Stimulated activated CD4-positive, alpha-beta T cell treated with anti-CD3 and anti-CD28 coated beads, Interleukin-12 subunit alpha, Interleukin-12 subunit beta, amount 100 ng/mL, for 4 hours (primary cell): ENCODE results near the gene ATP2C2.
"Not testable (repeated sequence)": the region's sequence is repeated elsewhere in the genome, so short reads cannot be mapped to it uniquely, and the experiment has no call there.

ENCODE experiments used
- DNase-seq: peaks from one replicate; pipeline ENCODE4 v3.0.0-alpha.2; 2020

The ATP2C2 gene

GRCh38 chr16:84398701-84399100 is 30.4 kb downstream of the ATP2C2 start:
- DNase-seq, result no peak

DNA sequence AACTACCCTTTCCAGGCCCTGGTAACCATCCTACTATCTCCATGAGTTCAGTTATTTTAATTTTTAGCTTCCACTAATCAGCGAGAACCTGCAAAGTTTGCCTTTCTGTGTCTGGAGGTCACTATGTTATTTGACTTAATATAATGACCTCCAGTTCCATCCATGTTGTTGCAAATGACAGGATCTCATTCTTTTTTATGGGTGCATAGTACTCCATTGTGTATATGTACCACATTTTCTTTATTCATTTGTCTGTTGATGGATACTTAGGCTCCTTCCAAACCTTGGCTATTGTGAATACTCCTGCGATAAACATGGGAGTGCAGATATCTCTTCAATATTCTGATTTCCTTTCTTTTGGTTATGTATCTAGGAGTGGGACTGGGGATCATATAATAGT is 31.6 kb downstream of the ATP2C2 start:
- not testable (repeated sequence) for DNase-seq

GRCh38 chr16:84403435-84403834 is 35.1 kb downstream of the ATP2C2 start:
- not testable (repeated sequence) for DNase-seq

- DNase-seq, result no peak
These were observed 36.0 kb downstream of the ATP2C2 start for GRCh38 chr16:84404324-84404723.

DNA sequence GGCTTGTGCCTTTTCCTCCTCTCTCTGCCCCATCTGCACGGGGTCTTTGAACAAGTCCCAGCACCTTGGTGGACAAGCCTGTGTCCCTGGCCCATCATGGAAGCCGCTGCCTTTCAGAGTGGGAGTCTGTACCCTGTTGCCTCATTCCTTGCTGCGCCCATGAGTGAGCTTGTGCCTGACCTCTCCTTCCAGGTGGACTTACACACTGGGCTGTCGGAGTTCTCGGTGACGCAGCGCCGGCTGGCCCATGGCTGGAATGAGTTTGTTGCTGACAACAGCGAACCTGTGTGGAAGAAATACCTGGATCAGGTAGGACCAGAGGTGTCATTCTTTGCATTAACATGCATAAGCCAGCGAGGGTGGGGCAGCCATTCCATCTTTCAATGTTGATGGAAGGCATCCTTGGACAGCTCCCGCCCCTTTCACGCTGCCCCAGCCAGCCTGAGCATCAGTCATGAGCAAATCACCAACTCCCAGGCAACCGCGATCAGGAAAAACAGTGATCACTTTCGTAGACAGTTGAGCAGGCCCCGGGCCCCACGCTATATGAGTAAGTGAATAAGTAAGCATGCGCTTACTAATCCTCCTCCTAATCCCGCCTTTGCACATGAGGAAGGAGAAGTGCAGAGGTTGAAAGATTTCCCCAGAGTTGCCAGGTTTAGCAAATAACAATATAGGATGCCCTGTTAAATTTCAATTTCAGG is 36.8 kb downstream of the ATP2C2 start:
- DNase-seq, result no peak

- no peak for DNase-seq
These were observed 37.9 kb downstream of the ATP2C2 start for GRCh38 chr16:84406006-84406963.

DNA sequence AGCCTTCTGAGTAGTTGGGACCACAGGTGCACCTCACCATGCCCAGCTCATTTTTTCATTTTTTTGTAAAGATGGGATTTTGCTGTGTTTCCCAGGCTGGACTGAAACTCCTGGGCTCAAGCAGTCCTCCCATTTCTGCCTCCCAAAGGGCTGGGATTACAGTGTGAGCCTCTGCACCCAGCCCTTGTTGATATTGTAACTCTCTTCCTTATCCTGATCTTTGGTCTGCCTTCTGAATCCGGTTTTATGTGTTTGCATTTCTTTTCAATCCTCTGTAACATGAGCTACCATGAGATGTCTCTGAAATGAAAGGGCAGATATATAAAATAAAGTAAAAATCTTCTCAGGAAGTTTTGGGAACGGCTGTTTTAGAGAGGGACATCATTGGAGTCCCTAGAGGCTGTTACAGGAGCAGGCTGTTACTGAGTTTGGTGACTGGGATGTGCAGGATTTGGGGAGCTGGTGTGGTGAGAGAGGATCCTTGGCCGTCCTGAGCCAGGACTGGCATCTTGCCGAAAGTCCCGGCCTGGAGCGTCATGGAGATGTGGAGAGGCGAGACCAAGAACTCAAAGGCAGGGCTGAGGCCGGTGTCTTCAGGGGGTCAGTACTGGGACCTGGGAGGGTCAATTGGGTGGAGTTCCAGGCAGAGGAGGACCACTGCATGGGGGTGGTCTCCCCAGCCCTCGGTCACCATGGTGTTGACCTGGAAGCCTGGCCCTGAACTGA is 39.4 kb downstream of the ATP2C2 start:
- no peak for DNase-seq

DNA sequence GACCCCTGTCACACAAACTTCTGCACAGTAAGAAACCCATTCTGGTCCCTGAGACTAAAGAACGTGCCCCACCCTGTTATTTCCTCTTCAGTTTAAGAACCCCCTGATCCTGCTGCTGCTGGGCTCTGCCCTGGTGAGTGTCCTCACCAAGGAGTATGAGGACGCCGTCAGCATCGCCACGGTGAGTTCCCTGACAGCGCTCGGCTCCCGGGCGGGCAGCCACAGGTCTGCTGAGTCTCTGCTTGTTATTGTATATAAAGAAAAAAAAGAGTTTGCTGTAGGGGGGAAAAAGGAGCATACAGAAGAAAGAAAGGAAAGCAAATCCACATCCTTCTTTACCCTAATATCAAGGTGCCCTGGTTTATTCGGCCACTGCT is 40.0 kb downstream of the ATP2C2 start:
- DNase-seq, result no peak

DNA sequence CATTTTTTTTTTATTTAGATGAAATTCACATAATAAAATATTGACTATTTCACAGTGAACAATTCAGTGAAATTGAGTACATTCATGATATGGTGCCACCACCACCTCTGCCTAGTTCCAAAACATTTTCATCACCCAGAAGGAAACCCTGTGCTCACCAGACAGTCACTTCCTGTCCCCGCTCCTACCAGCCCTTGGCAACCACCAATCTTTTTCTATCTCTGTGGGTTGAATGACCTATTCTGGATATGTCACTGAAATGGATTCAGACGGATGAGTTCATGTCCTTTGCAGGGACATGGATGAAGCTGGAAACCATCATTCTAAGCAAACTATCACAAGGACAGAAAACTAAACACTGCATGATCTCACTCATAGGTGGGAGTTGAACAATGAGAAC is 40.5 kb downstream of the ATP2C2 start:
- no peak for DNase-seq

DNA sequence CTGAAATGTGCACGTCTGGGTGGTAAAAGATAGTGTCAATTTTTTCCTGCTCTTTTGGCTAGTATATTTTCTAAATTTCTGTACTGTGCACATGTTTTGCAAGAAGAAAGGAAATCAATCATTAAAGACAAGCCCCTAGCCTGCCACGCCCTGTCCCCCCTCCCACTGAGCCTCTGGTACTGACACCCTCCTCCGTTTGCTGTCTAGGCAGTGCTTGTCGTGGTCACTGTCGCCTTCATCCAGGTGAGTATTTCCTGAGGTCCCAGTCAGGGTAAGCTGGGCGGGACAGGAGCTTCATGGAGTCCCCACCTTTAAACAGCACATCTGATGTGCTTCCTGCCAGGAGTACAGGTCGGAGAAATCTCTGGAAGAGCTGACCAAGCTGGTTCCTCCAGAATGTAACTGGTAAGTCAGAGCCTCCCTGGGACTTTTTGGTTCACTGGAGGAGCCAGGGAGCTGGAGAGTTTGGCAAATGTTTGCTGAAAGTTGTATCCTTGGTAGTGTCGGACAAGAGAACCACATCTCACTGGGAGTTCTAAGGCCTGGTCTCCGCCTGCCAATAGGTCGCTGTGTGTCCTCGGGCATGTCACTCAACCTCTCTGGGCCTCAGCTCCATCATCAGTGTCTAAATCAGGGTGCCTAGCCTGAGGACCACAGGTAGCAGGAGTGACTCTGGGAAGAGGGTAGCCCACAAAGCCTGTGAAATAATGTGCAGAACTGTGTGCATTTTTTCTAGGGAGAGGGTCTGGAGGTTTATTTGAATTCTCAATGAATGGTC is 42.2 kb downstream of the ATP2C2 start:
- no peak for DNase-seq

GRCh38 chr16:84411768-84412167 is 43.4 kb downstream of the ATP2C2 start:
- no peak for DNase-seq

DNA sequence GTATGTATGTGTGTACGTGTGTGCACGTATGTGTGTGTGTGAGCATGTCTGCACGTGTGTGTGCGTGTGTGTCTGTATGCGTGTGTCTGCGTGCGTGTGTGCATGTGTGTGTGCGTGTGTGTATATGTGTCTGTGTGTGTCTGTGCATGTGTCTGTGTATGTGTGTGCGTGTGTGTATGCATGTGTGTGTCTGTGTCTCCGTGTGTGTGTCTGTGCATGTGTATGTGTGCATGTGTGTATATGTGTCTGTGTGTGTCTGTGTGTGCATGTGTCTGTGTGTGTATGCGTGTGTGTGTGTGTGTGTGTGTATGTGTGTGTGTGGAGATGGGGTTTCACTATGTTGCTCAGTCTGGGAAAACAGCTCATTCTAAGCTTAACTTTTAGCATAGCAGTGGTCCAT is 43.9 kb downstream of the ATP2C2 start:
- DNase-seq, result no peak

- no peak for DNase-seq
These were observed 45.1 kb downstream of the ATP2C2 start for GRCh38 chr16:84413244-84414004.

GRCh38 chr16:84414789-84415326 is 46.5 kb downstream of the ATP2C2 start:
- no peak for DNase-seq

GRCh38 chr16:84416407-84417321 is 48.3 kb downstream of the ATP2C2 start:
- DNase-seq, result no peak

GRCh38 chr16:84418056-84418849 is 49.9 kb downstream of the ATP2C2 start:
- DNase-seq, result no peak

- DNase-seq, result no peak
These were observed 51.4 kb downstream of the ATP2C2 start for GRCh38 chr16:84419730-84420129.

GRCh38 chr16:84420556-84420955 is 52.2 kb downstream of the ATP2C2 start:
- not testable (repeated sequence) for DNase-seq
